H1 (cell line): Measurements from ENCODE around the gene PTPRE. TPM values are rescaled to one million over a fixed set of nuclear protein-coding genes. Genes with fewer than 3 reads are reported as not detected.

Experiments used
- CTCF ChIA-PET: fragments of 300-600 bp; sonication (Branson Sonifier 250); formaldehyde crosslinking; loops from one replicate; lab custom pipeline; 2021; ENCODE audit not compliant: partially characterized antibody; lab: Charles Lee
- POLR2A ChIA-PET: fragments of 300-600 bp; sonication (Branson Sonifier 250); formaldehyde crosslinking; loops from one replicate; lab custom pipeline; 2021; ENCODE audit warnings: inconsistent platforms; ENCODE audit not compliant: partially characterized antibody; lab: Charles Lee
- DNase-seq, 2 experiments: peaks; one replicate each; pipeline versions ENCODE4 v3.0.0 to v3.0.0-alpha.2; 2010 to 2022; ENCODE audit warnings: low spot score in 2 of 2, low read depth in 1 of 2, mixed read lengths in 1 of 2
- FAIRE-seq: peaks from 2 replicates; lab custom pipeline; 2011; peaks lifted over from hg19 to GRCh38; lab: Jason Lieb, UNC
- H2AFZ ChIP-seq: 2 replicates; pipeline ENCODE4 v1.8.1; 2012; ENCODE audit warnings: low read length, inconsistent platforms
- H2AK5ac ChIP-seq: 2 replicates; pipeline ENCODE4 v1.6.1; 2013; ENCODE audit warnings: low read depth, low read length
- H2BK120ac ChIP-seq: replicated peaks from 2 replicates; pipeline ENCODE3; 2013; ENCODE audit warnings: low read depth, low read length, inconsistent platforms
- H2BK12ac ChIP-seq: 2 replicates; pipeline ENCODE4 v1.6.1; 2013; ENCODE audit warnings: low read depth, low read length
- H2BK15ac ChIP-seq: 2 replicates; pipeline ENCODE4 v1.6.1; 2013; ENCODE audit warnings: low read length
- H2BK20ac ChIP-seq: 2 replicates; pipeline ENCODE4 v1.6.1; 2013; ENCODE audit warnings: low read length
- H2BK5ac ChIP-seq: 2 replicates; pipeline ENCODE4 v1.6.1; 2013; ENCODE audit warnings: low read depth, low read length
- H3K14ac ChIP-seq: 2 replicates; pipeline ENCODE4 v1.6.1; 2013; ENCODE audit warnings: inconsistent platforms; ENCODE audit not compliant: insufficient read length
- H3K18ac ChIP-seq: 2 replicates; pipeline ENCODE4 v1.6.1; 2013; ENCODE audit warnings: low read length; ENCODE audit errors: extremely low read depth
- H3K23ac ChIP-seq: 2 replicates; pipeline ENCODE4 v1.6.1; 2013; ENCODE audit warnings: inconsistent platforms; ENCODE audit not compliant: insufficient read length
- H3K23me2 ChIP-seq: 2 replicates; pipeline ENCODE4 v1.6.1; 2013; ENCODE audit warnings: low read depth, low read length
- H3K27ac ChIP-seq: 2 replicates; pipeline ENCODE4 v1.6.1; 2011; ENCODE audit warnings: low read depth, low read length, inconsistent platforms
- H3K27me3 ChIP-seq, 4 experiments: replicated peaks in 1 of 4; 1 replicate in 1 of 4; 2 replicates in 3 of 4; pipeline versions ENCODE4 v1.6.1 to v1.8.1; 2011 to 2013; ENCODE audit warnings: low read length in 3 of 4, mild to moderate bottlenecking in 3 of 4, inconsistent platforms in 2 of 4, mixed read lengths in 2 of 4, moderate library complexity in 1 of 4; ENCODE audit not compliant: control insufficient read depth in 3 of 4, insufficient read depth in 3 of 4; ENCODE audit errors: extremely low read depth in 1 of 4
- H3K36me3 ChIP-seq, 4 experiments: 2 replicates each; pipeline versions ENCODE4 v1.6.1 to v1.8.1; 2011 to 2013; ENCODE audit warnings: mild to moderate bottlenecking in 4 of 4, low read length in 3 of 4, moderate library complexity in 2 of 4, control low read depth in 1 of 4, inconsistent platforms in 1 of 4; ENCODE audit not compliant: insufficient read depth in 4 of 4, control insufficient read depth in 2 of 4
- H3K4ac ChIP-seq: replicated peaks from 2 replicates; pipeline ENCODE3; 2013; ENCODE audit warnings: low read length, low read depth, mixed read lengths, inconsistent platforms; ENCODE audit not compliant: insufficient read length
- H3K4me1 ChIP-seq, 4 experiments: replicated peaks in 1 of 4; 1 replicate in 1 of 4; 2 replicates in 3 of 4; pipeline versions ENCODE4 v1.6.1 to v1.8.1; 2011 to 2013; ENCODE audit warnings: low read length in 3 of 4, inconsistent platforms in 2 of 4, mixed read lengths in 1 of 4; ENCODE audit not compliant: insufficient read depth in 4 of 4, control insufficient read depth in 3 of 4
- H3K4me2 ChIP-seq, 2 experiments: 2 replicates each; pipeline versions ENCODE4 v1.6.1 to v1.8.1; 2011 to 2013; ENCODE audit warnings: low read depth in 2 of 2, low read length in 2 of 2, control low read depth in 1 of 2, inconsistent platforms in 1 of 2, mild to moderate bottlenecking in 1 of 2; ENCODE audit not compliant: insufficient read depth in 1 of 2
- H3K4me3 ChIP-seq, 4 experiments: fragments of 200-600, 300-600 bp in 1 of 4; sonication (generic), shearing (Covaris generic), sonication (Bioruptor Twin) in 1 of 4; 2 replicates each; pipeline versions ENCODE4 v1.5.1 to v1.8.1; 2011 to 2016; ENCODE audit warnings: low read length in 4 of 4, low read depth in 3 of 4, control low read depth in 2 of 4, inconsistent platforms in 2 of 4, mild to moderate bottlenecking in 2 of 4, mixed read lengths in 1 of 4, moderate library complexity in 1 of 4; ENCODE audit not compliant: insufficient read depth in 2 of 4; ENCODE audit errors: extremely low read depth in 1 of 4
- H3K56ac ChIP-seq: replicated peaks from 2 replicates; pipeline ENCODE3; 2013; ENCODE audit warnings: low read depth, mild to moderate bottlenecking, mixed read lengths, low read length, inconsistent platforms; ENCODE audit not compliant: insufficient read length
- H3K79me1 ChIP-seq: 2 replicates; pipeline ENCODE4 v1.6.1; 2013; ENCODE audit warnings: low read depth, low read length, control low read depth
- H3K79me2 ChIP-seq, 2 experiments: 2 replicates each; pipeline versions ENCODE4 v1.6.1 to v1.8.1; 2012 to 2013; ENCODE audit warnings: low read length in 2 of 2, mild to moderate bottlenecking in 2 of 2, inconsistent platforms in 1 of 2; ENCODE audit not compliant: insufficient read depth in 2 of 2, control insufficient read depth in 1 of 2
- H3K9ac ChIP-seq, 4 experiments: replicated peaks in 1 of 4; 1 replicate in 1 of 4; 2 replicates in 3 of 4; pipeline versions ENCODE4 v1.6.1 to v1.8.1; 2011 to 2013; ENCODE audit warnings: low read depth in 3 of 4, low read length in 3 of 4, control low read depth in 2 of 4, mild to moderate bottlenecking in 2 of 4, moderate library complexity in 2 of 4, inconsistent platforms in 1 of 4; ENCODE audit errors: extremely low read depth in 1 of 4
- H3K9me3 ChIP-seq, 2 experiments: 2 replicates each; pipeline versions ENCODE4 v1.6.1 to v1.8.1; 2012 to 2013; ENCODE audit warnings: mild to moderate bottlenecking in 2 of 2, moderate library complexity in 2 of 2, control low read depth in 1 of 2, inconsistent platforms in 1 of 2, low read depth in 1 of 2, low read length in 1 of 2, mixed read lengths in 1 of 2; ENCODE audit not compliant: insufficient read depth in 2 of 2
- H4K20me1 ChIP-seq, 2 experiments: replicated peaks in 1 of 2; 2 replicates each; pipeline versions ENCODE3 to v1.8.1; 2011 to 2013; ENCODE audit warnings: inconsistent platforms in 2 of 2, low read length in 2 of 2, mild to moderate bottlenecking in 1 of 2; ENCODE audit not compliant: insufficient read depth in 2 of 2, control insufficient read depth in 1 of 2
- H4K5ac ChIP-seq: 2 replicates; pipeline ENCODE4 v1.6.1; 2013; ENCODE audit warnings: low read length, low read depth, mixed read lengths, inconsistent platforms; ENCODE audit not compliant: insufficient read length
- H4K8ac ChIP-seq: 2 replicates; pipeline ENCODE4 v1.8.0; 2013; ENCODE audit warnings: mild to moderate bottlenecking, moderate library complexity, low read length, inconsistent platforms; ENCODE audit not compliant: insufficient read depth; ENCODE audit errors: extremely low read depth
- H4K91ac ChIP-seq: replicated peaks from 2 replicates; pipeline ENCODE3; 2013; ENCODE audit warnings: low read length, mixed read lengths, inconsistent platforms; ENCODE audit not compliant: insufficient read length
- CBX8 ChIP-seq: fragments of 300-800, 300-1000 bp; sonication (generic); IDR thresholded peaks from 2 replicates; pipeline ENCODE4 v1.7.1; 2016; ENCODE audit warnings: low read depth, low read length, borderline replicate concordance
- E2F6 ChIP-seq: IDR thresholded peaks from 2 replicates; pipeline ENCODE4 v1.6.1; 2012; ENCODE audit warnings: inconsistent platforms
- JUN ChIP-seq: IDR thresholded peaks from 2 replicates; pipeline ENCODE4 v1.6.1; 2011; ENCODE audit warnings: low read depth, mild to moderate bottlenecking, improper control_type of control experiment, low read length
- POU5F1 ChIP-seq: IDR thresholded peaks from 2 replicates; pipeline ENCODE4 v1.6.1; 2011; ENCODE audit warnings: low read depth, mild to moderate bottlenecking, low read length, moderate library complexity
- RBBP5 ChIP-seq: IDR thresholded peaks from 2 replicates; pipeline ENCODE4 v1.7.1; 2012; ENCODE audit warnings: low read depth, mild to moderate bottlenecking, inconsistent platforms, low read length, moderate library complexity, borderline replicate concordance
- WGBS, 2 experiments: shearing (Covaris generic) in 1 of 2; methylation state at CpG; one replicate each; pipeline versions ENCODE4 v1.1.6 to v1.1.7; 2013 to 2015; ENCODE audit warnings: low lambda C conversion rate in 2 of 2, mixed read lengths in 2 of 2, inconsistent platforms in 1 of 2, low coverage in 1 of 2, missing lambda C conversion rate in 1 of 2; ENCODE audit not compliant: insufficient replicate concordance in 2 of 2, insufficient coverage in 1 of 2, insufficient read length in 1 of 2; ENCODE audit errors: extremely low coverage in 1 of 2, missing lambda C conversion rate in 1 of 2; 5-methylcytosine and 5-hydroxymethylcytosine counted together
- polyA plus RNA-seq, 7 experiments: library from polyadenylated mRNA; depleted of rRNA in 3 of 7; stranded (reverse) in 5 of 7; unstranded in 2 of 7; fragments of >200 nt in 5 of 7; fragments of 200-250 nt in 2 of 7; gene quantifications; 1 replicate in 5 of 7; 2 replicates in 1 of 7; 4 replicates in 1 of 7; pipeline versions ENCODE4 v1.2.1 to v1.2.3, GENCODE V29; 2011 to 2013; ENCODE audit warnings: missing spikeins in 2 of 7, mixed read lengths in 2 of 7
- total RNA-seq: library from RNA; stranded (reverse); fragmentation: NEBNext Ultra II Directional; extraction: Animal tissue kit (Norgen Biotek cat#: 25700); gene quantifications from 2 replicates; pipeline ENCODE4 v1.2.1, GENCODE V29; 2021

Gene PTPRE
- total and polyA plus RNA-seq, 2 of the 8 experiments (the other 6 are each of a cell fraction or from before 2014, with no cell fraction given), result 0.33 to 0.54 TPM

- H3K79me1 ChIP-seq, result no peaks in the 10 kb centered on the region
- no peak overlapping the region for H3K14ac ChIP-seq
- H4K91ac ChIP-seq, result no peak overlapping the region
- H4K8ac ChIP-seq, result no peak overlapping the region
- no peak overlapping the region for H3K27ac ChIP-seq
- H2AK5ac ChIP-seq, result no peak overlapping the region
- CTCF ChIA-PET, result interaction anchor here (0.7 to 1.4 kb wide), 5 partner anchors 8 to 108 kb away, joined by 3 to 4 read pairs (median 3); no protein-coding TSS in a partner anchor
- H2BK5ac ChIP-seq, result no peak overlapping the region
- H4K5ac ChIP-seq, result no peak overlapping the region
- no peaks in the 10 kb centered on the region for H3K79me2 ChIP-seq
- TF ChIP-seq CBX8 (no peak), RBBP5 (no peak), E2F6 (no peak), JUN (no peak), POU5F1 (no peak)
- TF ChIP-seq, all 59 proteins: peak for 0
- no peaks in the 10 kb centered on the region for H3K23me2 ChIP-seq
- no peak overlapping the region for H3K4ac ChIP-seq
- FAIRE-seq (no peak), DNase-seq (no peak)
- POLR2A ChIA-PET, result no interaction called here
- WGBS, 2 experiments, result 83% methylated on average over 10 of the region's 10 CpGs; no CpG with 5 or more reads in 1 of the 2 experiments
- no peak overlapping the region for H3K23ac ChIP-seq
- no peaks in the 10 kb centered on the region for H3K4me1 ChIP-seq
- no peak overlapping the region for H2BK120ac ChIP-seq
- H3K9ac ChIP-seq, result no peak overlapping the region
- no peak overlapping the region for H2BK15ac ChIP-seq
- H2BK12ac ChIP-seq, result no peak overlapping the region
- no peaks in the 10 kb centered on the region for H3K36me3 ChIP-seq
- no peak overlapping the region; the same call in 1 of the 2 replicates for H2AFZ ChIP-seq
- no peaks in the 10 kb centered on the region for H3K9me3 ChIP-seq
- H4K20me1 ChIP-seq, result no peaks in the 10 kb centered on the region
- no peak overlapping the region for H3K18ac ChIP-seq
- H3K56ac ChIP-seq, result no peak overlapping the region
- no peaks in the 10 kb centered on the region for H3K27me3 ChIP-seq
- H3K4me2 ChIP-seq, result no peak overlapping the region
- H3K4me3 ChIP-seq, result no peak overlapping the region
- no peak overlapping the region; the same call in 1 of the 2 replicates for H2BK20ac ChIP-seq
Measured at GRCh38 chr10:127928021-127928806, 21.3 kb downstream of the PTPRE start.
